Ramos (cell line): Measurements from ENCODE around the gene PCCA.

ENCODE experiments used
- in situ Hi-C: fragments of 300-500 bp; cut with MboI; formaldehyde crosslinking; loops from one replicate; pipeline ENCODE4 v1.14.3; 2022; ENCODE audit warnings: low sequenced_read_pairs; ENCODE audit not compliant: unreplicated experiment

PCCA gene

DNA sequence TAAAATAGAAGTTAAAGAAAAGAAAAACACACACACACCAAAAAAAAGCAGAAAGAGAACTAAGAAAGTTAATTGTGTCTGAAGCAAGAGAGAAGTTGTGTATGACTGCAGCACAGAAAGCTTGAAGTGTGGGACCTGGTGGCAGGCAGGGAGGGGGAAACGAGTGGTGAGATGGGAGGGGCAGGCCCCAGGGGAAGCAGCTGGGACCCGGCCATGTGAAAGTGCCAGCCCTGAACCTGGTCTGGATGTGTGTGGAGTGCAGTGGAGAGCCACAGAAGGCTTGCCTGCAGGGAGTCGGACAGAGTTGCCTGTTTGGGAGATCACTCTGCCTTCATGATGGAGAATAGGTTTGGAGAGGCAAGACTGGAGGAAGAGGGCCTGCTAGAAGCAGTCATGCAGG is 300.7 kb downstream of the PCCA start:
- in situ Hi-C loops: no loop called here

DNA sequence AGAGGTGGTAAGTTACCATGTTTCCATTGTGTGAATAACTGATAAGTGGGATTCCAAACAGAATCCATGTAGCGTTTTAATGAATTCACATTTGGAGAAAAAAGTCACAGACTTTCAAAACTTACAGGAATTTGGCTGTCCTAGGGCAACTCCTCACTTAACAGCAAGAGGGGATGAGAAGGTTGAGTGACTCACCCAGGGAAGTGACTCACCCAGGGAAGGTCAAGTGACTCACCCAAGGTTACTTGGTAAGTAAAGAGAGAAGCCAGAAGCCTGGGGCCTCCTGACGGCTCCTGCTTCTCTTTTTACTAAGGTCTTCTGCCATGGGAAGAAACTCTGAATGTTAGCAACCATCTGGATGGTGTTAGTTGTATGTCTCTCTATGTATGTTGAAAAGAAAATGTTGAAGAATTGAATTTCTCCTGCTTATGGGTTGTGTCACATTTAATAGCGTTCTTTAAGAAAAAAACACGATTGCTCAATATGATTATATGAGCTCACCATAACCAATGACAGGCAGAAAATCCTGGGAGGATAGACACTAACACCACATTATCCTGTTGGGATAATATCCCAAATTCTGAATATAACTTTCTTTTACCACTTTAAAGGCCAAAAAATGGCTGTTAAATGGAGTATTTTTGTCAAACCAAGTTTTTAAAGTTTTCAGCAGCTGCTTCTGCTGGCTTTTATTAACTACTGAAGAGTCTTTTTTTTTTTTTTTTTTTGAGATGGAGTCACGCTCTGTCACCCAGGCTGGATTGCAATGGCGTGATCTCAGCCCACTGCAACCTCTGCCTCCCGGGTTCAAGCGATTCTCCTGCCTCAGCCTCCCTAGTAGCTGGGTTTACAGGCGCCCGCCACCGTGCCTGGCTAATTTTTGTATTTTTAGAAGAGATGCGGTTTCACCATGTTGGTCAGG is 304.1 kb downstream of the PCCA start:
- in situ Hi-C loops: no loop called here

DNA sequence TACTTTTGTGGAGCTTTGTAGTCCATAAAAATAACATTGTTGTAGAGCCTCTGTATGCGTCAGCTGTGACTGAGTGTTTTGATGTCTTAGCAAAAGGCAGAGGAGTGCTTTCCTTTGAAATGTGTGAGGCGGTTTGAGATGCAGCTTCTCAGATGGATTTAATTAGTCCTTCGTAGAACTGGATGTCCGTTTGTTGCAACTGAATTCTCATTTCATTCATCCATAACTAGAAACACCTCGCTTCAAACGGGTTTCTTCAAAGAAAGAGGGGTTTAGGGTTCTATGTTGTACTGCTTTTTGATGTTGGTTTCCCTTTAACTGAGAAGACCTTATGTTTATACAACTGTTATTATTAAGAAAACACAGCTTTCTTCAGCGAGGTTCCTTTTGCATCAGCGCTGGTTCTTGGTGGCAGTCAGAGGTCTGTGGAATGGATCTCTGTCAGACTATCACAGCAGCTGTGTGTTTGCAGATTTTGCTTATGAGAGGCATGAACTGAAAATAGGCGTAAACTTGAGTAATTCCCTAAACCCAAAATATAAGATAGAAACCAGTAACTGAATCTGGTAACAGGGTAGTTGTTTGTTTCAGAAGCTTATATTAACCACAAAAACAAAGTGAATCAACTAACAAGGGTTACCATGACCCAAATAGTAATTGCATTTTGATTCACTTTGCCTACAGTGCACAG is 305.3 kb downstream of the PCCA start:
- in situ Hi-C loops: no loop called here

DNA sequence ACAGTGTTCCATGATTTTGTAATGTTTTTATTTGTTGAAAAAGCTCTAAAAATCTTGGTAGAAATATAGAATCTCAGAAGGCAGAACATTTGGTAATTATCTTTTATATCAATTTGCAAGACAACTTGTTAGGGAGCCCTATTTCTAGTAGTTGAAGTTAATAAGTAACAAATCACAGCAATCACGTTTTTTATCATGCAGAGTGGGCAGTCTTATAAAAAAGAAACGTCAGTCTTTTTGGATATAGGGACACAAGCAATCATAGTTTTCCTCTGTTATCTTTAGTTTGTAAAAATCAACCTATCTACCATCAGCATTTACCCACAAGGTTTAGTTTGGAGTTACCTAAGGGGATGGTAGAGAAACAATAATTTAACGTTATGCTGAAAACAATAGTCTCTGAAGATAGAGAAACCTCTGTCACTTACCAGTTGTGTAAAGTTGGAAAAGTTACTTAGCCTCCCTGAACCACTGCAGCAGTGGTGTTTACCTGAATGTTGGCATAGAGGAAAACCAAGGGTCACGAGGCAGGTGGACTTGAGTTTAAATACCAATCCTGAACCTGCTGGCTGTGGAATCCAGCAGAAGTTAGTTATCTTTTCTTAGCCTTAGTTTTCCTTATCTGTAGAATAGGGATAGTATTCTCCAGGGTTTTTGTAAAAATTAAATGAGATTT is 306.9 kb downstream of the PCCA start:
- in situ Hi-C loops: no loop called here

DNA sequence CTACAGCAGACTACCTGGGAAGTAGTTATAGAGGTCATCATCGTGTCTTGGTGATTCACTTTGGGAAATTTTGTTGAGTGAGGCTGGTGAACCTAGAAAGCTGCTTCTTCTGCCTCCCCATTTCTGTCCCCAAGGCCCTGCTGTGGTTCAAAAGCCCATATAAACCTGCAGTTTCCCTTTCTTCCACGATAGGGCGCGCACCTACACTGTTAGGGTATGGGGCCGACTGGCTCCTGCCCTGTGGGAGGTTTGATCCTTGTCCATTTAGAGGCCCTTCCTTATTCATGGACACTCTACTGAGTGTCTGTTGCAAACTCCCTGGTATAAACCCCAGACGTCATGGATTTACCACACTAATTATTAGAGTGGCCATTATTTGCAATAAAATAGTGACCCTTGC is 307.9 kb downstream of the PCCA start:
- in situ Hi-C loops: no loop called here

DNA sequence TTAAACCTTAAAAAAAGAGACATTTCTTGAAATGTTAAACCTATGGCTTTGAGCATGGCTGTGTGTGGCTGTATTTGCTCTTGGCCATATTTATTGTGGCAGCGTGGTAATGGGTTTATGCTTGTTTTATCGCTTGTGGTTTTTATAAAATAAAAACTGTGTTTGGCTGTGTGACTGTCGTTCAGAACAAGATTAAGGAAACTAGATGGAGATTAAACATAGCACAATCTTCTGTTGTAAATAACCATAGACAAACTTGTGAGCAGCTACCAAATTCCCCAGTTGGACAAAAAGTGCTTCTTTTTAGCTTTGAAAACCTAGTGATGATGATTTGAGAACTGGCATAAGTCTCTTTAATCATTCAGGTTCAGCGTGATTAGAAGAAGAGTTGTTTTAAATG is 308.7 kb downstream of the PCCA start:
- in situ Hi-C loops: no loop called here

DNA sequence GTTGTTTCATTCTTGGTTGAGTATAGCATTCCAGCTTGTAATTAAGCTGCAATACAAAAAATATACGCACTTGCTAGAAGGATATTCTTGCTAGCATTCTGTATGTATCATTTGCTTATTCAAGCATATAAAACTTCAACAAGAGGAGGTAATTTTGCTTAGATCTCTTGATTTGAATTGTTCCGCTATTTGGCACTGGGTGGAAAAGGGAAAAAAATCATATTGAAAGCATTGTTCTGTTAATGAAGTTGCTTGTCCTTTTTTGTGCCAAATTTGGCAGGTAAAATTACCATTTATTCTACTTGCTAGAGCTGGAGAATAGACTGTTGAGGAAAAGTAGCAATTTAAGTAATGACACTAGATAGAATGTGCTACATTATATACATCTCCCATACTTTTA is 309.5 kb downstream of the PCCA start:
- in situ Hi-C loops: no loop called here

DNA sequence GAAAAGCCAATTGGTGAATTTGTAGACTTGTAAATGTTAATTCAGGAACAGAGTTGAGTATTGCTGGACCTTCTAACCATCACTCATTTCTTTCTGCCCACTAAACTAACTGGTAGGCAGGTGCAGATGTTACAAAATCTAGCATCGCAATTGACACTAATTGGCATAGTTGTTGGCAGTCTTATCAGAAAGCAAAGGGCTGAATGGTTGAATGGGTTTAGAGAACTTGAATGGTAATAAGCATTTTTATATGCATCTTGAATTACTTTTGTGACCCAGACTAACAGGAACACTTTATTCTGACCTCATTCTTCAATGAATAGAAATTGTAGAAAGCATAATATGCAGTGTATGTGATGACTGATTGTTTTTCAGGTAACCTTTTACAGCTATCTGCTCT is 310.6 kb downstream of the PCCA start:
- in situ Hi-C loops: no loop called here

DNA sequence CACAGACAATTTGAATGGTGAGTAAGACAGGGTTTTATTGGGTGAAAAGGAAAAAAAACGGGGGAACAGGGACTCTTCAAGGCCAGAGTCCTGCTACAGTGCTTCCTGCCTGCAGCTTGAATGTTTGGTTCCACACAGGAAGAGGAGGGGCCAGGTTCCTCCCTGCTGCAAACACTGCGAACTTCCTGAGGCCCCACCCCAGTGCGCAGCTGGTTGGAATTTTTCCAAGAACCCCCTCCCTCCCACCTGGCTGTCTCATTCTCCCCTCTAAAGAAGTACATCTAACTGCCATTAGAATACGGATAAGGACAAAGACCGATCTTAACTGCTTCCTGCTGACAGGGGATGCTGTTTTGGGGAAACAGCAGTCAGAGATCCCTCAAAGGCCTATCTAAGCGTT is 314.8 kb downstream of the PCCA start:
- in situ Hi-C loops: no loop called here

DNA sequence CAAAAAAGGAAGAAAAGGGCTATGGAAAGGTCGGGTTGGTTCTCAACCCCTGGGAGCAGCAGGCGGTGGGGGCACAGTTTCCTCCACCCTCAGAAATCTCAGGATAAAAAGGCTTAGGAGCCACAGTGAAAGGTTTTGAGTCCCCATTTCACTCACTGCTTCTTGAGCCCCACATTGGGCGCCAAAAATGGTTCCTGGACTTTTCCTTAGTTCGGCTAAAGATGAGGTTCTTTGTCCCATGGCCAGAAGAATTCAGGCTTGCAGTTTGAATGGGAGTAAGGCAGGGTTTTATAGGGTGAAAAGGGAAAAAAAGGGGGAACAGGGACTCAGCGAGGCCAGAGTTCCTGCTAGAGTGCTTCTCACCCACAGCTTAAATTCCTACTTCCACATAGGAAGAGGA is 320.2 kb downstream of the PCCA start:
- in situ Hi-C loops: no loop called here

DNA sequence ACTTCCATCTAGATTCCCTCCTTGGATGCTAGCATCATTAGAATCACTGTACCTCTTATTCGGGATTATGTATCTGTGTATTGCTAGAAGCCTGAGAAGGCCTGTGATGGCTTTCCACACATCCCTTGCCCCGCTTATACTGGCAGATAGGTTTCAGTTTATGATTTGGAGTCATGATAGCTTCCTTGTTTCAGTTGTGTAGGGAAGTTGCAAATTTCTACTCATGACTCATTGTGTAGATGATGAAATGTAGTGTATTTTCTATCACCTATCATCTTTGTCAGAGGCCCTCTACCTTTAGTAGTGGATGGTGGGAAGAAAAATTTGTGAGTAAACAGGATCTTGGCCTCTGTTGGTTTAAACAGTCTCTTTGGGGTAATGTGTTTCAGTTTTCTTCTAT is 334.5 kb downstream of the PCCA start:
- in situ Hi-C loops: no loop called here

DNA sequence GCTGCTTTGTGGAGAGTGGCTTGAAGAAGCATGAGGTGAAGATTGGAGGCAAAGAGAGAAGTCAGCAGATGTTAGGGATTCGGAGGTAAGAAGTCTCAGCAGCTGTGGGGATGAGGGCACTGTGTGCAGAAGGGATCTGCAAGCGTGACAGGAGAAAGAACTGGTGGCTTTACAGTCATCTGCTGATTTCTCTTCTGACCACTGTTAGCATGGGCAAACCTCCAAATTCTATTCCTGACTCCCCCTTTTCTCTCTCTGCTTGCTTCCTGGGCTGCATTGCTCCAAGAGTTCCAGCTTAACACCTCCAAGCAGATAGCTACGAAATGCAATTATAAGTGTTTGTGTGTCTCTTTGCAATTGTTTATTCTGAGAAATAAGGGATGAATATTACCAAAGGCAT is 340.1 kb downstream of the PCCA start:
- in situ Hi-C loops: no loop called here

DNA sequence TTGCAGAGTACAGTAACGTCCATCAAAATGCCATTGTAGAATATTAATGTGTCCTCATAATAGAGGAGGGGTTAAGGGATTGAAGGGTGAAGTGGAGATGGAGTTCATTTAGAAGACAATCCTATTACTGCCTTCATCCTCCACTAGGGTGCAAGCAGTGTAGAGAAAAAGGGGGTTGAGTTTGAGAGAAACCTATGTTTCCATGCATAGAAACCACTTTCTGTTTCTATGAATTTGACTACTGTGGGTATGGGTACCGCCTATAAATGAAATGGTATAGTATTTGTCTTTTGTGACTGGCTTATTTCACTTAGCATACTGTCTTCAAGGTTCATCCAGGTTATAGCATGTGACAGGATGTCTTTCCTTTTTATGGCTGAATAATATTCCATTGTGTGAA is 343.7 kb downstream of the PCCA start:
- in situ Hi-C loops: no loop called here

DNA sequence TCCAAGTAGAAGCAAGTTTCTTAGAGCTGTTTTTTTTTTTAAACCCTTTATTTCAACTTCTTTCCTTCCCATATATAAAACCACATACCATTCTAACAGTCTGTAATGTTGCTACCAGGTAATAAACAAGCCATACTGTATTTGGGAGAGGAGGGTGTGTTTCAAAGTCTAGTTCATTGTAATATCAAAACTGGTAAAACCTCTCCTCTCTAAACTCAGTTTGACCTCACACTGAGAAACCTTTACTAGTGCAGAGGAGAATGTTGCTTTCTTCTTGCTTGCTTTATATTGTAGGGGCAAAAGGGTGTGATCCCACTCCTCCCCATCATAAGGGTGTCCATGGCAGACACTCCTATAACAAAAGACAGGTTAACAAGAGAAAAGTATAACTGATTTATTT is 344.6 kb downstream of the PCCA start:
- in situ Hi-C loops: no loop called here

DNA sequence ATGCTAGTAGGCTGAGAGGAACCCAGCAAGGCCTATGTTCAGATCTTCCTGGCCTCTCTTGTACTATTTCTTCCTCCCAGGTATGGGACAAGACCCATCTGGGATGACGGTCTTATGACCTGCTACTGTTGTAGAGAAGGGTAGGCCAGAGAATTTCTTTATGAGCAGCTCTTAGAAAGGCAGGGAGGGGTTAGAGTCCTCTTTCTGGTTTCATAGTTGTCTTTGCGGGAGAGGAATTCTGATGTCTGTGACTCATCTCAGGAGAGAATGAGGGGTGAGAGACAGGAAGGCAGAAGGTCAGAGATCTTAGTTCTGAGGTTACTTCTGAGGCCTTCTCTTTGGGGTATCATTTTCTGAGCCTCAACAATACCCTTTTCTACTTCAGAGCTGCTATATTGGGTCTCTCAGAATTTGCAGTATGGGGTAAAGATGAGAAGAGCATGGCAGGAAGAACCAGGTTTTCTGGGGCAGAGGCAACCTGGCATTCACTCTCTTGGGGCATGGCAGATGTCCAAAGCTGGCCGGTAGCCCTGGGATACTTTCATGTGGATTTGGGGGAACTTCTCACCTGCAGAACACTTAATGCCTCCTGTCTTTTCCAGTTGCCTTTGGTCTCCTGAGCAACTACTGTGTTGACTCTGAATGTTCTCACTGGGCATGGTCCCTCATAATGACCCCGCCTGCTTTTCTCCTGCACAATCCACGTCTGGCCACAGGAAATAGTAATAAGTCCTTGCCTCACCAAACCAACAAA is 345.3 kb downstream of the PCCA start:
- in situ Hi-C loops: no loop called here

DNA sequence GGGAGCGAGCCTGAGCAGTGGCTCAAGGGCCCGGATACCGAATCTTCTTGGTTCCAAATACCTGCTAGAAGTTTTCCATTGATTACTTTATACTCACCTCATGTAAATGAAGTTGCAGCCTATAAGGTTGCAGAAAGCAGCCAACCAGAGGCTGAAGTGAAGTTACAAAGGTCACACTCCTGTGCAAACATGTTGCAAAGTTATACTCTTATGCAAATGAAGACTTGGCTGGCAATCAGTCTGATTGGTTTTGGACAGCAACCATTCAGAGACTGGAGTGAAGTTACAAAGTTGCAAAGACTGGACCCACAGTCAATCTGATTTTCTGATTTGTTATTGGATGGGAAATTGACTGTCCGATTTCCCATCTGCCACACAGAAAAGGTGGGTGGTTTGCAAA is 347.2 kb downstream of the PCCA start:
- in situ Hi-C loops: no loop called here

DNA sequence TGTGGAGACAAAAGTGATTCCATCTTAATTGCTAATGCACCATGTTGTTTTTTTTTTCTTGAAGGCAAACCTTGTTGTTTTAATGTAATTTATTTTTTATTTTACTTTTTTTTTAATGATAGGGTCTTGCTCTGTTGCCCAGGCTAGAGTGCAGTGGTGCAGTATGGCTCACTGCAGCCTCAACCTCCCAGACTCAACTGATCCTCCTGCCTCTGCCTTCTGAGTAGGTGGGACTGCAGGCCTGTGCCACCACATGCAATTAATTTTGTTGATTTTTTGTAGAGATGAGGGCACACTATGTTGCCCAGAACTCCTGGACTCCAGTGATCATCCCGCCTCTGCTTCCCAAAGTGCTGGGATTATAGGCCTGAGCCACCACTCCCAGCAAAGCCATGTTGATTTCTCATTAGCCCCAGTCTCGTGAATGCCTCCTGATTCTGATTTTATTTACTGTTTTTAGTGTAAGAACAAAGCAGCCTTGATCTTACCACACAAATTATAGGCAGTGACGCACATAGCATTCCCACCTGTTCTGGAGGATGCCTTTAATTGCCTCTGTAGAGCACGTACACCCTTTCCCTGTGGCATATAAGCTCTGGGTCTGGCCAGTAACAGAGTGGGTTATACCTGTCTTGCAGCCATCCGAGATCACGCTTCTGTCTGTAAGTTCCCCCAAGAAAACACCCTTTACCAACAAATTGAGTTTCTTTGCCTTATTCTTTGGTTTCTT is 349.3 kb downstream of the PCCA start:
- in situ Hi-C loops: no loop called here

DNA sequence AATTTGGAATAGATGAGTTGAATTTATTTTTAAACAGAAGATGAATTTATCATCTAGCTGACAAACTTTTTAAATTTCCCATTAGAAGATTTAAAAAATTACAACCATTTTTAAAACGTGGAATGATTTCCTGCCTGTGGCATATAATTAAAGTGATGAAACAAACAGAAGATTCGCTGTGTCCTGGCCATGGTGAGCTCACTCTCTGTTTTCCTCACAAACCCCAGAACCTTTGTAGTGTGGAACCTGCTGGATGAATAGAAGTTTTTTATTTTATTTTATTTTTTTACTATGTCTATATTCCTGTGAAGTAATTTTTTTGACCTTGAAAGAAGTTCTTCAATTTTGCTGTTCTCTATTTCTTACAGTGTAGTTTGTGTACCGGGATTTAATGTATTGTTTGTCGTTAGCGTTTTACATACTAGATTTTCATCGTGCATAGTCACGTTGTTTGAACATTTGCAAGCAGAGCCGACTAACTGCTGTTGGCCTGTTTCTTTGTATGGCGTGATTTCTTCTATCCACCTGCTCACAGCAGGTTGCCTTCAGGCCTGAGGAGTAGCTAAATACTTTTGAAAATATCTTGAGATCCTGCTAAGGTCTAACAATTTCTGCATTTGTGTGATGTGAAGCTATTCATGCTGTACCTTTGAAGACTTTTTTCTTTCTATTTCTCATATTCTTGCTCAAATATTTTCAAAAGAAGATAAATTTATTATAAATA is 350.5 kb downstream of the PCCA start:
- in situ Hi-C loops: no loop called here

DNA sequence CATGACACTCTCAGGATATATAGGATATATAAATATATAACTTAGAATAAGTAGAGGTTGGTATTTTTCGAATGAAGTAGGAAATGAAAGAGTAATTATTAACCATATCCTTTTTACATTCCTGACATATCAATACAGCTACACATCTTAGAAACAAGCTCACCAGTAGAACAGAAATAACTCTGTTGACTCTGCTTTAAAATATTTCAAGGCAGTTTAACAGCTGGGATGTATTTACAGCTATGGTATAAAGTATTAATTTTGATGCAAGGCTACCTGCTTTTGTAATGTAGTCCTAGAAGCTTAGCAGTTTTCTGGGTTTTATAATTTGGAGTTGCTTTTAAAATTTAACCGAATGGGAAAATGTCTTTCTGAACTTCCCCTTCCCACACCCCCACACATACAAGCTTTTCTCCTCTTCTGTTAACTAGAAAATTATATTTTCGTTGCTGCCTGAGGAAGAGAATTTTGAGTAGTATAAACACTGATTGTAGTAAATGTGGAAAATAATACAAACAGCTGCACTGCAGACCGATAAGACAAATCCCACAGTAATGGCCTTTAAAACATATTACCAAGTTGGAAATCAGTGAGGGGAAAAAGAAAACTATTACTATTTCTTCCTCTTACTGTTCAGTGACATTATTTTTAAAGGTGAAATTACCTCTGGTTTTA is 352.0 kb downstream of the PCCA start:
- in situ Hi-C loops: no loop called here
